ENCODE results near the gene GPR62. TPM values are rescaled to one million over a fixed set of nuclear protein-coding genes. Genes with fewer than 3 reads are reported as not detected.

The GPR62 gene
- total and polyA plus RNA-seq, 9 of the 15 experiments (the other 6 are each of a cell fraction or from before 2014, with no cell fraction given): not detected

- TF ChIP-seq GTF2A2 (tag; IDR thresholded peaks at IDR 0.05) (no peak), CBX1 (IDR thresholded peaks at IDR 0.05; ENCODE audit: low read depth) (no peak), TAF15 (IDR thresholded peaks at IDR 0.05; ENCODE audit: low read depth, low read length) (no peak), CXXC5 (CRISPR knock-in tag; IDR thresholded peaks at IDR 0.05) (no peak), ZNF77 (CRISPR knock-in tag; IDR thresholded peaks at IDR 0.05) (no peak), L3MBTL2 (IDR thresholded peaks at IDR 0.05) (no peak)
Measured at GRCh38 chr3:51935886-51936755, 19.1 kb upstream of the GPR62 start (continued).

DNA sequence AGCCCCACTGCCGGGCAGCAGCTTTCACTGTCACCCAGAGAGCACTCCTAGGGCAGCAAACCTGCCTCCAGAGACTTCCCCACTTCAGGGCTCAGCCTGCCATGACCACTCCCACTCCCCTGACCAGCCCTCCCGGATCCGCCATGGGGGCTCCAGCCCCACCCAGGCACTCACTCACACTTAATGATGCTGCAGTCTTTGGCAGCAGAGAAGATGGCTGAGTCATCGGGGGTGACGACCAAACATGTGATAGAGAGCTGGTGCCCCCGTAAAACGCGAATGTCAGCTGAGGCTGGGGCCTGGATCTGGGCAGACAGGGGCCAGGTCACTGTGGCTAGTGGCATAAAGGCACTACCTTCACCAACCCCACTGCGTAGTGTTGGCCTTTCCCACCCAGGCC is 18.2 kb upstream of the GPR62 start:
- no peaks in the 10 kb centered on the region for H3K27me3 ChIP-seq (ENCODE audit: control insufficient read depth in 2 of 2, insufficient read depth in 2 of 2, low read length in 2 of 2)
- H3K79me2 ChIP-seq (ENCODE audit: control insufficient read depth, insufficient read depth, low read length): peaks cover 35% of the 10 kb centered on the region
- FAIRE-seq (no peak), DNase-seq (ENCODE audit: extremely low read depth in 1 of 4, low spot score in 3 of 4) (peak in 2 of 4 experiments; percentile 29 to 30), ATAC-seq (no peak)
- peaks cover 5% of the 10 kb centered on the region for H3K9me1 ChIP-seq (ENCODE audit: control insufficient read depth, insufficient read depth, low read length)
- H3K27ac ChIP-seq (ENCODE audit: extremely low read depth, low read depth, low read length): no peak overlapping the region
- in situ Hi-C loops (cut with MboI) (no loop called here), intact Hi-C loops (cut with micrococcal nuclease) (no loop called here)
- H3K36me3 ChIP-seq (ENCODE audit: control insufficient read depth, insufficient read depth, low read length): peaks cover 76% of the 10 kb centered on the region; the same call in 2 of the 3 replicates
- H3K4me3 ChIP-seq: no peak overlapping the region
- no peak overlapping the region for H2AFZ ChIP-seq (ENCODE audit: low read depth, low read length)
- CTCF ChIA-PET (ENCODE audit: low intra/inter-chr PET ratio): no interaction called here
- peaks cover 8 to 11% of the 10 kb centered on the region in 2 experiments; a peak in 4 of 5 replicates for H3K4me1 ChIP-seq (replicated peaks in 1 of 2; ENCODE audit: control insufficient read depth in 2 of 2, insufficient read depth in 2 of 2, low read length in 2 of 2)
- no peak overlapping the region; a peak in 1 of 4 replicates for H3K9ac ChIP-seq (ENCODE audit: insufficient read depth in 1 of 2, low read depth in 2 of 2, low read length in 2 of 2)
- no peak overlapping the region for H3K4me2 ChIP-seq (ENCODE audit: insufficient read depth, low read length)
- no TSS peak for BruUV-seq (replicated peaks)
- TF ChIP-seq USF2 (CRISPR knock-in tag; IDR thresholded peaks at IDR 0.05) (no peak), ATF3 (IDR thresholded peaks at IDR 0.05) (peak; percentile 33; the same call in 1 of the 2 replicates), ATF3 (CRISPR knock-in tag; conservative IDR thresholded peaks at IDR 0.05) (no peak)
- TF ChIP-seq, protein P1, sequence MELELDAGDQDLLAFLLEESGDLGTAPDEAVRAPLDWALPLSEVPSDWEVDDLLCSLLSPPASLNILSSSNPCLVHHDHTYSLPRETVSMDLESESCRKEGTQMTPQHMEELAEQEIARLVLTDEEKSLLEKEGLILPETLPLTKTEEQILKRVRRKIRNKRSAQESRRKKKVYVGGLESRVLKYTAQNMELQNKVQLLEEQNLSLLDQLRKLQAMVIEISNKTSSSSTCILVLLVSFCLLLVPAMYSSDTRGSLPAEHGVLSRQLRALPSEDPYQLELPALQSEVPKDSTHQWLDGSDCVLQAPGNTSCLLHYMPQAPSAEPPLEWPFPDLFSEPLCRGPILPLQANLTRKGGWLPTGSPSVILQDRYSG (tag; conservative IDR thresholded peaks at IDR 0.05; ENCODE audit: low read depth): no peak
- POLR2A ChIA-PET: interaction anchor here (0.6 kb wide), 1 partner anchor 28 kb away, joined by 4 read pairs; no protein-coding TSS in a partner anchor
- H3K9me3 ChIP-seq (replicated peaks; ENCODE audit: control insufficient read depth, insufficient read depth, low read depth, low read length): no peaks in the 10 kb centered on the region
- WGBS (ENCODE audit: insufficient coverage, low coverage, missing lambda C conversion rate): 68% methylated on average over 8 of the region's 9 CpGs
- no peaks in the 10 kb centered on the region for H4K20me1 ChIP-seq (replicated peaks; ENCODE audit: control insufficient read depth, insufficient read depth, low read length)

Data from K562 (cell line).